Neural cell (in vitro differentiated cells): ENCODE data around the gene PRR36. TPM values are rescaled to one million over a fixed set of nuclear protein-coding genes. Genes with fewer than 3 reads are reported as not detected.

Experiments
- H2AFZ ChIP-seq: fragments of 200-600, 300-800 bp; sonication (generic), shearing (Covaris generic); 2 replicates; pipeline ENCODE4 v1.6.0; 2014; ENCODE audit warnings: low read depth, mild to moderate bottlenecking, antibody characterized with exemption, low read length, moderate library complexity
- H3F3A ChIP-seq: fragments of 200-600 bp; shearing (Covaris generic); 2 replicates; pipeline ENCODE4 v1.6.1; 2016; ENCODE audit warnings: mild to moderate bottlenecking, moderate library complexity, mixed read lengths, antibody characterized with exemption, low read length; ENCODE audit not compliant: insufficient read depth, poor library complexity, severe bottlenecking
- H3K27ac ChIP-seq: fragments of 200-600, 300-800 bp; sonication (generic), shearing (Covaris generic); 2 replicates; pipeline ENCODE4 v1.5.1; 2014; ENCODE audit warnings: mild to moderate bottlenecking, low read length, moderate library complexity
- H3K27me3 ChIP-seq: fragments of 300-800, 200-600 bp; sonication (generic), shearing (Covaris generic); 2 replicates; pipeline ENCODE4 v1.6.0; 2014; ENCODE audit warnings: mild to moderate bottlenecking, low read depth, low read length, moderate library complexity; ENCODE audit not compliant: insufficient read depth
- H3K36me3 ChIP-seq: fragments of 300-800, 200-600 bp; sonication (generic), shearing (Covaris generic); 2 replicates; pipeline ENCODE4 v1.5.1; 2014; ENCODE audit warnings: mild to moderate bottlenecking, antibody characterized with exemption, low read length, moderate library complexity; ENCODE audit not compliant: insufficient read depth
- H3K4me2 ChIP-seq: fragments of 300-800, 200-600 bp; sonication (generic), shearing (Covaris generic); 2 replicates; pipeline ENCODE4 v1.6.0; 2014; ENCODE audit warnings: mild to moderate bottlenecking, low read length
- H3K4me3 ChIP-seq: fragments of 300-800, 200-600 bp; sonication (generic), shearing (Covaris generic); 2 replicates; pipeline ENCODE4 v1.5.1; 2014; ENCODE audit warnings: mild to moderate bottlenecking, low read length, moderate library complexity
- H3K79me2 ChIP-seq: fragments of 200-600 bp; shearing (Covaris generic); replicated peaks from 2 replicates; pipeline ENCODE4 v1.6.0; 2014; ENCODE audit warnings: mild to moderate bottlenecking, low read length, moderate library complexity; ENCODE audit not compliant: insufficient read depth
- H3K9ac ChIP-seq: fragments of 300-800, 200-600 bp; sonication (generic), shearing (Covaris generic); 2 replicates; pipeline ENCODE4 v1.6.1; 2016; ENCODE audit warnings: mild to moderate bottlenecking, low read length, mixed read lengths
- H3K9me2 ChIP-seq: fragments of 200-600 bp; shearing (Covaris generic); 2 replicates; pipeline ENCODE4 v1.6.1; 2016; ENCODE audit warnings: mild to moderate bottlenecking, low read length, mixed read lengths; ENCODE audit not compliant: insufficient read depth
- H3K9me3 ChIP-seq: fragments of 200-600, 300-800 bp; sonication (generic), shearing (Covaris generic); 2 replicates; pipeline ENCODE4 v1.6.1; 2016; ENCODE audit warnings: mild to moderate bottlenecking, mixed run types, low read length, moderate library complexity, mixed read lengths
- H4K20me1 ChIP-seq: fragments of 200-600 bp; shearing (Covaris generic); 2 replicates; pipeline ENCODE4 v1.6.1; 2016; ENCODE audit warnings: mild to moderate bottlenecking, mixed run types; ENCODE audit not compliant: insufficient read depth
- EP300 ChIP-seq: fragments of 450-650 bp; conservative IDR thresholded peaks from 2 replicates; pipeline ENCODE4 v1.6.1; 2014; ENCODE audit warnings: antibody characterized with exemption, mild to moderate bottlenecking, moderate library complexity; ENCODE audit not compliant: poor library complexity, severe bottlenecking
- EZH2 ChIP-seq: fragments of 200-600, 300-800 bp; shearing (Covaris generic), sonication (generic); IDR thresholded peaks from 2 replicates; pipeline ENCODE4 v1.6.1; 2014; ENCODE audit warnings: antibody characterized with exemption, low read length, borderline replicate concordance, mild to moderate bottlenecking; ENCODE audit not compliant: insufficient read depth, poor library complexity, severe bottlenecking
- MXI1 ChIP-seq: fragments of 450-650 bp; conservative IDR thresholded peaks from 2 replicates; pipeline ENCODE4 v1.6.1; 2014; ENCODE audit warnings: antibody characterized with exemption, mild to moderate bottlenecking; ENCODE audit not compliant: poor library complexity, severe bottlenecking
- POLR2AphosphoS5 ChIP-seq: IDR thresholded peaks from 2 replicates; pipeline ENCODE4 v1.6.1; 2012
- RAD21 ChIP-seq: fragments of 450-650 bp; conservative IDR thresholded peaks from 2 replicates; pipeline ENCODE4 v1.6.1; 2014; ENCODE audit warnings: antibody characterized with exemption, mild to moderate bottlenecking, moderate library complexity
- SMC3 ChIP-seq: fragments of 450-650 bp; conservative IDR thresholded peaks from 2 replicates; pipeline ENCODE4 v1.6.1; 2014; ENCODE audit warnings: antibody characterized with exemption, mild to moderate bottlenecking, moderate library complexity; ENCODE audit not compliant: poor library complexity
- TAF1 ChIP-seq: IDR thresholded peaks from 2 replicates; pipeline ENCODE4 v1.6.1; 2012; ENCODE audit warnings: low read depth
- polyA plus RNA-seq: library from polyadenylated mRNA; depleted of rRNA; stranded (reverse); fragments of >200 nt; gene quantifications from 2 replicates; pipeline ENCODE4 v1.2.3, GENCODE V29; 2014
- TF ChIP-seq, protein P1 (sequence below): IDR thresholded peaks from 2 replicates; pipeline ENCODE4 v1.6.1; 2012; ENCODE audit warnings: borderline replicate concordance
- TF ChIP-seq, protein P2 (sequence below): fragments of 450-650 bp; IDR thresholded peaks from 2 replicates; pipeline ENCODE4 v1.5.1; 2014; ENCODE audit warnings: antibody characterized with exemption, mild to moderate bottlenecking, moderate library complexity; ENCODE audit not compliant: poor library complexity, severe bottlenecking

The PRR36 gene
- polyA plus RNA-seq, 1 donor from 2014 or later = 2.5 TPM

- TF ChIP-seq EZH2 (no peak), EP300 (no peak), MXI1 (no peak), SMC3 (no peak), TAF1 (no peak), RAD21 (no peak), POLR2AphosphoS5 (no peak)
- TF ChIP-seq, protein P1, sequence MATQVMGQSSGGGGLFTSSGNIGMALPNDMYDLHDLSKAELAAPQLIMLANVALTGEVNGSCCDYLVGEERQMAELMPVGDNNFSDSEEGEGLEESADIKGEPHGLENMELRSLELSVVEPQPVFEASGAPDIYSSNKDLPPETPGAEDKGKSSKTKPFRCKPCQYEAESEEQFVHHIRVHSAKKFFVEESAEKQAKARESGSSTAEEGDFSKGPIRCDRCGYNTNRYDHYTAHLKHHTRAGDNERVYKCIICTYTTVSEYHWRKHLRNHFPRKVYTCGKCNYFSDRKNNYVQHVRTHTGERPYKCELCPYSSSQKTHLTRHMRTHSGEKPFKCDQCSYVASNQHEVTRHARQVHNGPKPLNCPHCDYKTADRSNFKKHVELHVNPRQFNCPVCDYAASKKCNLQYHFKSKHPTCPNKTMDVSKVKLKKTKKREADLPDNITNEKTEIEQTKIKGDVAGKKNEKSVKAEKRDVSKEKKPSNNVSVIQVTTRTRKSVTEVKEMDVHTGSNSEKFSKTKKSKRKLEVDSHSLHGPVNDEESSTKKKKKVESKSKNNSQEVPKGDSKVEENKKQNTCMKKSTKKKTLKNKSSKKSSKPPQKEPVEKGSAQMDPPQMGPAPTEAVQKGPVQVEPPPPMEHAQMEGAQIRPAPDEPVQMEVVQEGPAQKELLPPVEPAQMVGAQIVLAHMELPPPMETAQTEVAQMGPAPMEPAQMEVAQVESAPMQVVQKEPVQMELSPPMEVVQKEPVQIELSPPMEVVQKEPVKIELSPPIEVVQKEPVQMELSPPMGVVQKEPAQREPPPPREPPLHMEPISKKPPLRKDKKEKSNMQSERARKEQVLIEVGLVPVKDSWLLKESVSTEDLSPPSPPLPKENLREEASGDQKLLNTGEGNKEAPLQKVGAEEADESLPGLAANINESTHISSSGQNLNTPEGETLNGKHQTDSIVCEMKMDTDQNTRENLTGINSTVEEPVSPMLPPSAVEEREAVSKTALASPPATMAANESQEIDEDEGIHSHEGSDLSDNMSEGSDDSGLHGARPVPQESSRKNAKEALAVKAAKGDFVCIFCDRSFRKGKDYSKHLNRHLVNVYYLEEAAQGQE = no peak
- TF ChIP-seq, protein P2, sequence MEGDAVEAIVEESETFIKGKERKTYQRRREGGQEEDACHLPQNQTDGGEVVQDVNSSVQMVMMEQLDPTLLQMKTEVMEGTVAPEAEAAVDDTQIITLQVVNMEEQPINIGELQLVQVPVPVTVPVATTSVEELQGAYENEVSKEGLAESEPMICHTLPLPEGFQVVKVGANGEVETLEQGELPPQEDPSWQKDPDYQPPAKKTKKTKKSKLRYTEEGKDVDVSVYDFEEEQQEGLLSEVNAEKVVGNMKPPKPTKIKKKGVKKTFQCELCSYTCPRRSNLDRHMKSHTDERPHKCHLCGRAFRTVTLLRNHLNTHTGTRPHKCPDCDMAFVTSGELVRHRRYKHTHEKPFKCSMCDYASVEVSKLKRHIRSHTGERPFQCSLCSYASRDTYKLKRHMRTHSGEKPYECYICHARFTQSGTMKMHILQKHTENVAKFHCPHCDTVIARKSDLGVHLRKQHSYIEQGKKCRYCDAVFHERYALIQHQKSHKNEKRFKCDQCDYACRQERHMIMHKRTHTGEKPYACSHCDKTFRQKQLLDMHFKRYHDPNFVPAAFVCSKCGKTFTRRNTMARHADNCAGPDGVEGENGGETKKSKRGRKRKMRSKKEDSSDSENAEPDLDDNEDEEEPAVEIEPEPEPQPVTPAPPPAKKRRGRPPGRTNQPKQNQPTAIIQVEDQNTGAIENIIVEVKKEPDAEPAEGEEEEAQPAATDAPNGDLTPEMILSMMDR = no peak
- Histone ChIP-seq H3K4me3 (no peak overlapping the region), H3K27ac (no peak overlapping the region), H2AFZ (no peak overlapping the region), H4K20me1 (no peaks in the 10 kb centered on the region), H3K4me2 (no peak overlapping the region), H3K36me3 (no peaks in the 10 kb centered on the region), H3K27me3 (no peaks in the 10 kb centered on the region), H3K79me2 (no peaks in the 10 kb centered on the region), H3K9me3 (no peaks in the 10 kb centered on the region), H3K9me2 (no peaks in the 10 kb centered on the region), H3K9ac (no peak overlapping the region), H3F3A (no peaks in the 10 kb centered on the region)
Observed at GRCh38 chr19:7863157-7863970, 10.8 kb downstream of the PRR36 start.

DNA sequence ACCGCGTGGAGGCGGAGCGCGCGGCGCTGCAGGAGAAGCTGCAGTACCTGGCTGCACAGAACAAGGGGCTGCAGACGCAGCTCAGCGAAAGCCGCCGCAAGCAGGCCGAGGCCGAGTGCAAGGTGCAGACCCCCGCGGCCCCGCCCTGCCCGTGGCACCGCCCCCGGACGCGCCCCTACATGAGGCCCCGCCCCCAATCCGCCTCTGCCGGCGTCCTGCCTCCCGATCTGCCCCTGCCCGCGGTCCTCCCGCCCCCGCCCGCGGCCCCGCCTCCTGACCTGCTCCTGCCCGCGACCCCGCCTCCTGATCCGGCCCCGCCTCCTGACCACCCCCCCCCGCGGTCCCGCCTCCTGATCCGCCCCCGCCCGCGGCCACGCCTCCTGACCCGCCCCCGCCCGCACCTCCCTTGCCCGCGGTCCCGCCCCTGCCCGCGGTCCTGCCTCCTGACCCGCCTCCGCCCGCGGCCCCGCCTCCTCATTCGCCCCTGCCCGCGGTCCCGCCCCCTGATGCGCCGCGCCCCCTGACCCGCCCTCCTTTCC is 11.7 kb downstream of the PRR36 start:
- Histone ChIP-seq H3K4me2 (no peak overlapping the region), H3K27ac (no peak overlapping the region), H3K9me2 (no peaks in the 10 kb centered on the region), H3F3A (no peaks in the 10 kb centered on the region), H4K20me1 (no peaks in the 10 kb centered on the region), H3K27me3 (no peaks in the 10 kb centered on the region), H3K9me3 (no peaks in the 10 kb centered on the region), H3K9ac (peak overlapping the region; percentile 39), H3K36me3 (no peaks in the 10 kb centered on the region), H3K4me3 (peak overlapping the region; percentile 53), H2AFZ (no peak overlapping the region), H3K79me2 (no peaks in the 10 kb centered on the region)
- TF ChIP-seq EZH2 = no peak
- TF ChIP-seq, protein P1 = no peak
- TF ChIP-seq RAD21 = no peak
- no peak for TF ChIP-seq POLR2AphosphoS5
- peak; percentile 15 for TF ChIP-seq MXI1
- TF ChIP-seq, protein P2 = no peak
- TF ChIP-seq TAF1 = no peak
